ENCODE measurements around the gene BABAM2. TPM values are rescaled to one million over a fixed set of nuclear protein-coding genes. Genes with fewer than 3 reads are reported as not detected.

The BABAM2 gene
- total RNA-seq, 1 donor from 2014 or later, result 28.5 TPM

GRCh38 chr2:27856386-27856785 is 34.1 kb upstream of the BABAM2 start:
- H3K4me3 ChIP-seq (ENCODE audit: insufficient read depth, low read depth, low read length), result no peak overlapping the region
- H3K36me3 ChIP-seq (ENCODE audit: insufficient read depth, low read length), result no peaks in the 10 kb centered on the region
- Mint-ChIP-seq H3K4me3 (ENCODE audit: unreplicated experiment) (no peak overlapping the region), H3K4me1 (ENCODE audit: low read depth, unreplicated experiment) (peaks cover 11% of the 10 kb centered on the region), H3K27ac (ENCODE audit: unreplicated experiment) (no peak overlapping the region), H3K36me3 (ENCODE audit: low read depth, unreplicated experiment) (peaks cover 4% of the 10 kb centered on the region), H3K27me3 (ENCODE audit: low read depth, unreplicated experiment) (no peaks in the 10 kb centered on the region), H3K9me3 (ENCODE audit: unreplicated experiment) (peaks cover 7% of the 10 kb centered on the region)
- H2AFZ ChIP-seq (ENCODE audit: low read depth, low read length), result no peak overlapping the region
- H4K20me1 ChIP-seq (ENCODE audit: insufficient read depth, low read length), result no peaks in the 10 kb centered on the region
- no peaks in the 10 kb centered on the region for H3K79me2 ChIP-seq (ENCODE audit: insufficient read depth, low read length)
- H3K27ac ChIP-seq (ENCODE audit: low read depth, low read length), result peak overlapping the region; percentile 68
- no peak for FAIRE-seq
- no peak overlapping the region for H3K9ac ChIP-seq (ENCODE audit: low read length)
- no peaks in the 10 kb centered on the region for H3K27me3 ChIP-seq (ENCODE audit: insufficient read depth, low read length)
- no peak for TF ChIP-seq EZH2 (IDR thresholded peaks at IDR 0.05; ENCODE audit: insufficient read depth, low read length)
- TF ChIP-seq, protein P1, sequence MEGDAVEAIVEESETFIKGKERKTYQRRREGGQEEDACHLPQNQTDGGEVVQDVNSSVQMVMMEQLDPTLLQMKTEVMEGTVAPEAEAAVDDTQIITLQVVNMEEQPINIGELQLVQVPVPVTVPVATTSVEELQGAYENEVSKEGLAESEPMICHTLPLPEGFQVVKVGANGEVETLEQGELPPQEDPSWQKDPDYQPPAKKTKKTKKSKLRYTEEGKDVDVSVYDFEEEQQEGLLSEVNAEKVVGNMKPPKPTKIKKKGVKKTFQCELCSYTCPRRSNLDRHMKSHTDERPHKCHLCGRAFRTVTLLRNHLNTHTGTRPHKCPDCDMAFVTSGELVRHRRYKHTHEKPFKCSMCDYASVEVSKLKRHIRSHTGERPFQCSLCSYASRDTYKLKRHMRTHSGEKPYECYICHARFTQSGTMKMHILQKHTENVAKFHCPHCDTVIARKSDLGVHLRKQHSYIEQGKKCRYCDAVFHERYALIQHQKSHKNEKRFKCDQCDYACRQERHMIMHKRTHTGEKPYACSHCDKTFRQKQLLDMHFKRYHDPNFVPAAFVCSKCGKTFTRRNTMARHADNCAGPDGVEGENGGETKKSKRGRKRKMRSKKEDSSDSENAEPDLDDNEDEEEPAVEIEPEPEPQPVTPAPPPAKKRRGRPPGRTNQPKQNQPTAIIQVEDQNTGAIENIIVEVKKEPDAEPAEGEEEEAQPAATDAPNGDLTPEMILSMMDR (IDR thresholded peaks at IDR 0.05; ENCODE audit: insufficient read depth, low read depth, low read length), result no peak
- peaks cover 20% of the 10 kb centered on the region for H3K4me1 ChIP-seq (ENCODE audit: insufficient read depth, low read length)
- DNase-seq (ENCODE audit: low read depth), result no peak
- H3K9me3 ChIP-seq (ENCODE audit: insufficient read depth, low read depth, low read length), result no peaks in the 10 kb centered on the region
- no peak overlapping the region for H3K4me2 ChIP-seq (ENCODE audit: low read length)

DNA sequence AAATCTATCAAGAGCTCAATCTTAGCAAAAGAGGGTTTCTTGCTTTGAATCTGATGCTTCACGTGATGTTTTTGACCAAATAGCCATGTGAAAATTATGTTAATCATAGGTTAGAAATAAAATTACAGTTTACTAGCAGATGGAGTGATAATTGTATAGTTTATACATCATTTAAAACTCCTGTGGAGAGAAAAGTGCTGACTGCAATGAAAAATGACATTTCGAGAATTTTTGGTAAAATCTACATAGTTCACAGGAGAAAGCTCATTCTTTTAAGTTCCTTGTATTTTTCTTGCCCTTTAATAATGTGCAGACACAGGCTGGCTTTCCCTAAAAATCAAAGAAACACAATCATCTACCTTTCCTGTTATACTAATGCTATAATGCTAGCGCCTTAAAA is 33.6 kb upstream of the BABAM2 start:
- no peak for DNase-seq (ENCODE audit: low read depth)
- Mint-ChIP-seq H3K4me1 (ENCODE audit: low read depth, unreplicated experiment) (peaks cover 11% of the 10 kb centered on the region), H3K27me3 (ENCODE audit: low read depth, unreplicated experiment) (no peaks in the 10 kb centered on the region), H3K9me3 (ENCODE audit: unreplicated experiment) (peaks cover 7% of the 10 kb centered on the region), H3K27ac (ENCODE audit: unreplicated experiment) (no peak overlapping the region), H3K4me3 (ENCODE audit: unreplicated experiment) (no peak overlapping the region), H3K36me3 (ENCODE audit: low read depth, unreplicated experiment) (peaks cover 4% of the 10 kb centered on the region)
- Histone ChIP-seq H3K9me3 (ENCODE audit: insufficient read depth, low read depth, low read length) (no peaks in the 10 kb centered on the region), H3K4me1 (ENCODE audit: insufficient read depth, low read length) (peaks cover 20% of the 10 kb centered on the region), H2AFZ (ENCODE audit: low read depth, low read length) (no peak overlapping the region), H3K79me2 (ENCODE audit: insufficient read depth, low read length) (no peaks in the 10 kb centered on the region), H3K36me3 (ENCODE audit: insufficient read depth, low read length) (no peaks in the 10 kb centered on the region), H4K20me1 (ENCODE audit: insufficient read depth, low read length) (no peaks in the 10 kb centered on the region), H3K27me3 (ENCODE audit: insufficient read depth, low read length) (no peaks in the 10 kb centered on the region), H3K9ac (ENCODE audit: low read length) (no peak overlapping the region), H3K4me3 (ENCODE audit: insufficient read depth, low read depth, low read length) (no peak overlapping the region), H3K4me2 (ENCODE audit: low read length) (no peak overlapping the region), H3K27ac (ENCODE audit: low read depth, low read length) (peak overlapping the region; percentile 68)
- no peak for TF ChIP-seq EZH2 (IDR thresholded peaks at IDR 0.05; ENCODE audit: insufficient read depth, low read length)
- TF ChIP-seq, protein P1 (IDR thresholded peaks at IDR 0.05; ENCODE audit: insufficient read depth, low read depth, low read length), result no peak
- FAIRE-seq, result no peak

DNA sequence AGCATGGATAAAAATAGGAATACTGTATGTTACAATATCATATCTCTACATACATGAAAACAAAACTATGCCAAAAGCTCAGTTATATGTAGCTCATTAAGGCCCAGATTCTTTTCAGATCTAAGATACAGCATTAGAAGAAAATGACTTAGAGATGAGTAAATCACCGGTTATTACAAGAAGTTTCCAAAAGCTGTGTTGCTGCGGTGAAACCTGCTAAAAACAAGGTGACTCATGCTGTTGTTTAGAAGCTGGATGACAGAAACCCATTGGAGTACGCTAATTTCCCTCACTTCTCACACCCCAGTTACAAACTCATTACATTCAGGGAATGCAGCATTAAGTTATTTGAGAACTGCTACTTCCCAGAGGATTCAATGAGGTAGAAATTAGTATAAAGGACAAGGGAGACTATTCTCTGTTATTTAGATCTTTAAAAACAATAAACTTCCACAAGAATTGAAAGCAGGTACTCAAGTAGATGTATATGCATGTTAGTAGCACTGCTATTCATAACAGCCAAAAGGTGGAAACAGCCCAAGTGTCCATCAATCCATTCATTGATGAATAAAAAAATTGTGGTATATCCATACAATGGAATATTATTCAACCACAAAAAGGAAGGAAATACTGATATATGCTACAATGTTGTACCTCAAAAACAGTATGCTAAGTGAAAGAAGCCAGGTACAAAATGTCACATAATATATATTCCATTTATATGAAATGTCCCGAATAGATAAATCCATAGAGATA is 32.9 kb upstream of the BABAM2 start:
- H3K79me2 ChIP-seq (ENCODE audit: insufficient read depth, low read length), result no peaks in the 10 kb centered on the region
- no peaks in the 10 kb centered on the region for H3K27me3 ChIP-seq (ENCODE audit: insufficient read depth, low read length)
- FAIRE-seq (no peak), DNase-seq (ENCODE audit: low read depth) (peak; percentile 82)
- H3K27ac Mint-ChIP-seq (ENCODE audit: unreplicated experiment), result no peak overlapping the region
- no peak overlapping the region for H3K4me2 ChIP-seq (ENCODE audit: low read length)
- peaks cover 7% of the 10 kb centered on the region for H3K9me3 Mint-ChIP-seq (ENCODE audit: unreplicated experiment)
- H3K4me3 Mint-ChIP-seq (ENCODE audit: unreplicated experiment), result no peak overlapping the region
- peak overlapping the region; percentile 68 for H3K27ac ChIP-seq (ENCODE audit: low read depth, low read length)
- H2AFZ ChIP-seq (ENCODE audit: low read depth, low read length), result no peak overlapping the region
- H3K4me1 Mint-ChIP-seq (ENCODE audit: low read depth, unreplicated experiment), result peaks cover 11% of the 10 kb centered on the region
- H3K36me3 ChIP-seq (ENCODE audit: insufficient read depth, low read length), result no peaks in the 10 kb centered on the region
- H4K20me1 ChIP-seq (ENCODE audit: insufficient read depth, low read length), result no peaks in the 10 kb centered on the region
- no peaks in the 10 kb centered on the region for H3K9me3 ChIP-seq (ENCODE audit: insufficient read depth, low read depth, low read length)
- H3K27me3 Mint-ChIP-seq (ENCODE audit: low read depth, unreplicated experiment), result no peaks in the 10 kb centered on the region
- H3K36me3 Mint-ChIP-seq (ENCODE audit: low read depth, unreplicated experiment), result peaks cover 4% of the 10 kb centered on the region
- H3K4me1 ChIP-seq (ENCODE audit: insufficient read depth, low read length), result peaks cover 20% of the 10 kb centered on the region
- TF ChIP-seq, protein P1 (IDR thresholded peaks at IDR 0.05; ENCODE audit: insufficient read depth, low read depth, low read length), result no peak
- no peak for TF ChIP-seq EZH2 (IDR thresholded peaks at IDR 0.05; ENCODE audit: insufficient read depth, low read length)
- H3K4me3 ChIP-seq (ENCODE audit: insufficient read depth, low read depth, low read length), result no peak overlapping the region
- no peak overlapping the region for H3K9ac ChIP-seq (ENCODE audit: low read length)
